Colonic mucosa (tissue), 4 donors: ENCODE measurements around the gene KIT. TPM values are rescaled to one million over a fixed set of nuclear protein-coding genes. Genes with fewer than 3 reads are reported as not detected.
"Not testable (repeated sequence)": the region's sequence is repeated elsewhere in the genome, so short reads cannot be mapped to it uniquely, and the experiment has no call there.

Experiments
- DNase-seq: peaks from one replicate; pipeline ENCODE4 v3.0.0-alpha.2; 2020
- H3K27ac ChIP-seq: fragments of 200-600 bp; one replicate; pipeline ENCODE4 v1.8.0; 2021
- H3K27me3 ChIP-seq: fragments of 200-600 bp; one replicate; pipeline ENCODE4 v1.8.0; 2021
- H3K36me3 ChIP-seq: fragments of 200-600 bp; one replicate; pipeline ENCODE4 v1.8.0; 2021
- H3K4me1 ChIP-seq: fragments of 200-600 bp; one replicate; pipeline ENCODE4 v1.8.0; 2021; ENCODE audit warnings: mild to moderate bottlenecking
- H3K4me3 ChIP-seq: fragments of 200-600 bp; one replicate; pipeline ENCODE4 v1.8.0; 2021
- H3K9ac ChIP-seq, 2 donors: one replicate each; pipeline ENCODE4 v1.7.0; 2013; ENCODE audit warnings: control low read depth in 2 of 2, low read depth in 2 of 2, low read length in 2 of 2
- H3K9me3 ChIP-seq: fragments of 200-600 bp; one replicate; pipeline ENCODE4 v1.8.0; 2021
- CTCF ChIP-seq: fragments of 200-600 bp; IDR thresholded peaks from one replicate; pipeline ENCODE4 v1.8.0; 2022; ENCODE audit warnings: antibody characterized with exemption, mild to moderate bottlenecking
- intact Hi-C: fragments of 100-400 bp; cut with DNase I; formaldehyde crosslinking; loops from one replicate; pipeline ENCODE4 v1.14.1; 2022
- total RNA-seq, 2 donors: library from RNA; stranded (reverse); fragmentation: NEBNext Ultra II Directional in 1 of 2; extraction: Animal tissue kit (Norgen Biotek cat#: 25700) in 1 of 2; gene quantifications; one replicate each; pipeline ENCODE4 v1.2.1, GENCODE V29; 2021
- donor health status: healthy.
- donor health status: DM: no; HTN: no; CAD: no.
- donor health status: DM: no; HTN: no; CAD: no.

Gene KIT
- total RNA-seq, 2 donors from 2014 or later = 9.3 to 10.0 TPM

GRCh38 chr4:54626113-54626512 is 31.6 kb upstream of the KIT start:
- Histone ChIP-seq H3K4me3 (no peak overlapping the region), H3K27ac (no peak overlapping the region), H3K4me1 (no peaks in the 10 kb centered on the region), H3K9me3 (no peaks in the 10 kb centered on the region), H3K27me3 (no peaks in the 10 kb centered on the region), H3K9ac (no peak overlapping the region), H3K36me3 (no peaks in the 10 kb centered on the region)
- intact Hi-C loops = no loop called here
- no peak for TF ChIP-seq CTCF
- DNase-seq = no peak

GRCh38 chr4:54632537-54632936 is 25.2 kb upstream of the KIT start:
- no peak for TF ChIP-seq CTCF
- intact Hi-C loops = no loop called here

GRCh38 chr4:54633102-54633740 is 24.5 kb upstream of the KIT start:
- H3K4me3 ChIP-seq, H3K9me3 ChIP-seq, H3K36me3 ChIP-seq, H3K9ac ChIP-seq, H3K27me3 ChIP-seq, H3K4me1 ChIP-seq, intact Hi-C loops, H3K27ac ChIP-seq, DNase-seq: not testable (repeated sequence)

More at GRCh38 chr4:54632537-54632936, 25.2 kb upstream of the KIT start:
- Histone ChIP-seq H3K9me3 (no peaks in the 10 kb centered on the region), H3K9ac (no peak overlapping the region), H3K4me3 (no peak overlapping the region), H3K27me3 (no peaks in the 10 kb centered on the region), H3K36me3 (no peaks in the 10 kb centered on the region), H3K4me1 (no peaks in the 10 kb centered on the region), H3K27ac (no peak overlapping the region)
- no peak for DNase-seq

- Histone ChIP-seq H3K9ac (no peak overlapping the region), H3K27ac (no peak overlapping the region), H3K36me3 (no peaks in the 10 kb centered on the region), H3K9me3 (no peaks in the 10 kb centered on the region), H3K27me3 (no peaks in the 10 kb centered on the region), H3K4me1 (no peaks in the 10 kb centered on the region), H3K4me3 (no peak overlapping the region)
- TF ChIP-seq CTCF = no peak
- no peak for DNase-seq
- intact Hi-C loops = no loop called here
Measured at GRCh38 chr4:54635318-54635717, 22.4 kb upstream of the KIT start.

- Histone ChIP-seq H3K27ac (no peak overlapping the region), H3K9me3 (no peaks in the 10 kb centered on the region)
- no peak for DNase-seq
Measured at GRCh38 chr4:54637325-54637724, 20.4 kb upstream of the KIT start.

GRCh38 chr4:54641101-54641500 is 16.7 kb upstream of the KIT start:
- H3K9ac ChIP-seq, DNase-seq, H3K27me3 ChIP-seq, intact Hi-C loops, H3K36me3 ChIP-seq, H3K4me3 ChIP-seq, H3K27ac ChIP-seq, H3K9me3 ChIP-seq, H3K4me1 ChIP-seq: not testable (repeated sequence)

More at GRCh38 chr4:54637325-54637724, 20.4 kb upstream of the KIT start:
- Histone ChIP-seq H3K4me3 (no peak overlapping the region), H3K27me3 (no peaks in the 10 kb centered on the region), H3K9ac (no peak overlapping the region), H3K4me1 (no peaks in the 10 kb centered on the region), H3K36me3 (no peaks in the 10 kb centered on the region)
- no peak for TF ChIP-seq CTCF
- intact Hi-C loops = no loop called here
